WERI-Rb-1 (cell line): ENCODE data around the gene PRR18.
"Not testable (repeated sequence)": the region's sequence is repeated elsewhere in the genome, so short reads cannot be mapped to it uniquely, and the experiment has no call there.

Experiments used
- DNase-seq: peaks from one replicate; pipeline ENCODE4 v3.0.0-alpha.2; 2020
- H3K27ac ChIP-seq: fragments of 250-450 bp; sonication (Bioruptor Pico); 2 replicates; pipeline ENCODE4 v1.5.1; 2020; ENCODE audit warnings: mild to moderate bottlenecking, moderate library complexity
- H3K27me3 ChIP-seq: fragments of 250-450 bp; sonication (Bioruptor Pico); 2 replicates; pipeline ENCODE4 v1.5.1; 2021; ENCODE audit warnings: mild to moderate bottlenecking, low read depth, moderate library complexity; ENCODE audit not compliant: insufficient read depth, severe bottlenecking
- H3K36me3 ChIP-seq: fragments of 250-450 bp; sonication (Bioruptor Pico); 2 replicates; pipeline ENCODE4 v1.5.1; 2020; ENCODE audit warnings: mild to moderate bottlenecking, moderate library complexity
- H3K4me3 ChIP-seq: 2 replicates; pipeline ENCODE4 v1.5.1; 2011; ENCODE audit warnings: low read depth, mild to moderate bottlenecking, control low read depth, low read length
- H3K9me3 ChIP-seq: fragments of 250-450 bp; sonication (Bioruptor Pico); 2 replicates; pipeline ENCODE4 v1.5.1; 2021; ENCODE audit warnings: mild to moderate bottlenecking, moderate library complexity; ENCODE audit not compliant: severe bottlenecking
- TF ChIP-seq, protein P1 (sequence below): IDR thresholded peaks from 2 replicates; pipeline ENCODE4 v1.5.1; 2011; ENCODE audit warnings: low read depth, mild to moderate bottlenecking, control low read depth, inconsistent platforms, low read length

Gene PRR18

DNA sequence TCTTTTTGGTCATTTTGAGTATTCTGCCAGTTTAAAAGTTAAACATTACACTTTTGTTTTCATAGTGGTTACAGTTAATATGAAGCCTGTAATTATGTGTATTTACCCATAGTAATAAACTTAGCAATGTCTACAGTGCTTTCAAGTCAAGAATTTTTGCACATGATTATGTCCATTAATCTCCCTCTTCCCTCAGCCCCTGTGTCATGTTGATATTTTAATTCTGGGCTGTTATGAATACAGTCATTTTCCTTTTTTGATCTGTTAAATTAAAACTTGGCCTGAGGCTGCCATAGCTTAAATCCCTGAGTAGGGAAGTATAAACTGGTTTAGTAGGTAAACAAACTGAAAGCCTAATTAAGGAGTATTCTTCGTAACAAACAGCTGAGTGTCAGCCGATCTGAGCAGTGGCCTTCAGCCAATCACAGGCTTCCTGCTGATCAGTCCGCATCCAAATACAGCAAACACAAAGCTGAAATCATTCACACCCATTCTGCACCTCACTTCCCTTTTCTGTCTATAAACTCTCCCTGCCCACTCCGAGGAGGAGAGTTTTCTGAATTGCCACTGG, 43.6 kb upstream of the PRR18 start:
- H3K4me3 ChIP-seq = no peak overlapping the region
- H3K36me3 ChIP-seq = no peaks in the 10 kb centered on the region

DNA sequence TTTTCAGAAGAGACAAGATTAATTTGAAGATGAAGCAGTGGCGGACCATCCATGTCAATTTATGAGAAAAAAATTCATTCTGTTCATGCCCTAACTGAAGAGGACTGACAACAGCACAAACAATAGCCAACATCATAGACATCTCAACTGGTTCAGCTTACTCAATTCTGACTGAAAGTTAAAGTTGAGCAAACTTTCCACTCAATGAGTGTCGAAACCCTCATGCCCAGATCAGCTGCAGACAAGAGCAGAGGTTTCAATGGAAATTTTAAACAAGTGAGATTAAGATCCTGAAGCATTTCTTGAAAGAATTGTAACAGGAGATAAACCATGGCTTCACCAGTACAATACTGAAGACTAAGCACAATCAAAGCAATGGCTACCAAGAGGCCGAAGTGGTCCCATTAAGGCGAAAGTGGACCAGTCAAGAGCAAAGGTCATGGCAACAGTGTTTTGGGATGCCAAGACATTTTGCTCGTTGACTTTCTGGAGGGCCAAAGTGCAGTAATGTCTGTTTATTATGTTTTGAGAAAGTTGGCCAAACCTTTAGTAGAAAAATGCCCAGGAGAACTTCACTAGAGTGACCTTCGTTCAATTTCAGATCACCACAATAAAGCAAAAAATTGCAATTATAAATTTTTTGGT, 40.2 kb upstream of the PRR18 start:
- peaks cover 7% of the 10 kb centered on the region for H3K9me3 ChIP-seq
- DNase-seq = no peak
- TF ChIP-seq, protein P1, sequence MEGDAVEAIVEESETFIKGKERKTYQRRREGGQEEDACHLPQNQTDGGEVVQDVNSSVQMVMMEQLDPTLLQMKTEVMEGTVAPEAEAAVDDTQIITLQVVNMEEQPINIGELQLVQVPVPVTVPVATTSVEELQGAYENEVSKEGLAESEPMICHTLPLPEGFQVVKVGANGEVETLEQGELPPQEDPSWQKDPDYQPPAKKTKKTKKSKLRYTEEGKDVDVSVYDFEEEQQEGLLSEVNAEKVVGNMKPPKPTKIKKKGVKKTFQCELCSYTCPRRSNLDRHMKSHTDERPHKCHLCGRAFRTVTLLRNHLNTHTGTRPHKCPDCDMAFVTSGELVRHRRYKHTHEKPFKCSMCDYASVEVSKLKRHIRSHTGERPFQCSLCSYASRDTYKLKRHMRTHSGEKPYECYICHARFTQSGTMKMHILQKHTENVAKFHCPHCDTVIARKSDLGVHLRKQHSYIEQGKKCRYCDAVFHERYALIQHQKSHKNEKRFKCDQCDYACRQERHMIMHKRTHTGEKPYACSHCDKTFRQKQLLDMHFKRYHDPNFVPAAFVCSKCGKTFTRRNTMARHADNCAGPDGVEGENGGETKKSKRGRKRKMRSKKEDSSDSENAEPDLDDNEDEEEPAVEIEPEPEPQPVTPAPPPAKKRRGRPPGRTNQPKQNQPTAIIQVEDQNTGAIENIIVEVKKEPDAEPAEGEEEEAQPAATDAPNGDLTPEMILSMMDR = no peak
- no peak overlapping the region for H3K4me3 ChIP-seq
- no peaks in the 10 kb centered on the region for H3K36me3 ChIP-seq
- H3K27ac ChIP-seq = no peak overlapping the region
- no peaks in the 10 kb centered on the region for H3K27me3 ChIP-seq

More for the DNA sequence above, 43.6 kb upstream of the PRR18 start:
- DNase-seq = no peak
- no peaks in the 10 kb centered on the region for H3K27me3 ChIP-seq
- peaks cover 7% of the 10 kb centered on the region for H3K9me3 ChIP-seq
- TF ChIP-seq, protein P1 = no peak
- H3K27ac ChIP-seq = no peak overlapping the region

DNA sequence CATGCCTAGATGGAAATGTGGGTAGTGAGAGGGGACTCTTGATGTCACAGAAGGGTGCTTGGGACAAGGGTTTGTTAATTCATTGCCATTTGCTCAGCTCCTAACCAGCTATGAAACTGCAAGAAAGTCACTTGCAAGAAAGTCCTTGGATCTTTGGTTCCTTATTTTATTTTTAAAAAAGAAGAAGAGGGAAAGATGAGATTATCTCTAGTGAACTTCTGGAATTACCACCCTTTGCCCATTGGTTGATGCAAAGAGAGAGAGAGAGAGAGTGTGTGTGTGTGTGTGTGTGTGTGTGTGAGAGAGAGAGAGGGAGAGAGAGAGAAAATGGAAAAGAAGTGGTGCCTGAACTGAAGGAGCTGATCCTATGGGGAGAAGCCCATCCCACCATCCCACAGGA, 38.8 kb upstream of the PRR18 start:
- H3K9me3 ChIP-seq = peaks cover 7% of the 10 kb centered on the region
- no peak overlapping the region for H3K27ac ChIP-seq
- TF ChIP-seq, protein P1 = no peak
- H3K36me3 ChIP-seq = peaks cover 2% of the 10 kb centered on the region; the same call in 1 of the 2 replicates
- H3K4me3 ChIP-seq = no peak overlapping the region
- DNase-seq = no peak
- no peaks in the 10 kb centered on the region for H3K27me3 ChIP-seq

DNA sequence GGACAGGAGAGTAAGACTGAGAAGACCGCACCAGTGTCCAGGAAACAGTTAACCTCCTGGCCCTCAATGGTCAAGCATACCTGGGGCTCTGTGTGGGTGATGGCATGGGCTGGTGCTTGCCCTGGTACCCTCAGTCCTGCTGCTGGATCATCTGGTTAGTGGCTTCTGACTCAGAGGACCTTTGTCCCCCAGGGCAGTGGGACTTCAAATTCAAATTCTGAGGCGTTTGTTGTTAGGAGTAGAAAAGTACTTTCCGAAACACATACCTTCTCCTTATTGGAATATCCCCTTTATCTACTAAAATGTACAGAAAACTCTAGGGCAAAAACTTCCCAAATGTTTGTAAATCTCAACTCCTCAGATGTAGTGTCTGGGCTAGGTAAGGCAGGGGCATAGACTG, 38.3 kb upstream of the PRR18 start:
- H3K4me3 ChIP-seq = no peak overlapping the region
- no peak for DNase-seq
- H3K9me3 ChIP-seq = peaks cover 7% of the 10 kb centered on the region
- peaks cover 2% of the 10 kb centered on the region; the same call in 1 of the 2 replicates for H3K36me3 ChIP-seq
- TF ChIP-seq, protein P1 = no peak
- H3K27ac ChIP-seq = no peak overlapping the region
- no peaks in the 10 kb centered on the region for H3K27me3 ChIP-seq

- not testable (repeated sequence) for H3K9me3 ChIP-seq, DNase-seq, H3K4me3 ChIP-seq, H3K27ac ChIP-seq, H3K36me3 ChIP-seq, H3K27me3 ChIP-seq
Measured at GRCh38 chr6:166345672-166346071, 37.5 kb upstream of the PRR18 start.

DNA sequence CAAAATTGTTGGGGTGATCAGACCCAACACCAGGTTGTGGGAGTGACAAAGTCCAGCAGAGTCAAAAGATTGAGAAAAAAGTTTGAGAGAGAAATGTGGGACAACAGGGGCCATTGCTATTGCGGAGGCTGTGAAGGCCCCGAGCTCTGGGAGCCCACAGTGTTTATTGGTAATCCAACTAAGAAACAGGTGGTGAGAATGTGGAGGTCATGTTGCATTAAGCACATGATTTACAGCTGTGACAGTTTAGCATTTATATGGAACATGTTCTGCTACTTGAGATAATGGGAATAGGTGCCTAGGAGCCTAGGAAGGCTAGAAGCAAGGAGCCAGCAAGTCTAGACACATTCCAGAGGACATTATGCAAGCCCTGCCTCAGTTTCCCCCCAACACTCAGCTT, 36.7 kb upstream of the PRR18 start:
- not testable (repeated sequence) for H3K4me3 ChIP-seq, H3K27me3 ChIP-seq, H3K36me3 ChIP-seq, H3K9me3 ChIP-seq
- peak; percentile 36 for DNase-seq
- H3K27ac ChIP-seq = peak overlapping the region; percentile 43

DNA sequence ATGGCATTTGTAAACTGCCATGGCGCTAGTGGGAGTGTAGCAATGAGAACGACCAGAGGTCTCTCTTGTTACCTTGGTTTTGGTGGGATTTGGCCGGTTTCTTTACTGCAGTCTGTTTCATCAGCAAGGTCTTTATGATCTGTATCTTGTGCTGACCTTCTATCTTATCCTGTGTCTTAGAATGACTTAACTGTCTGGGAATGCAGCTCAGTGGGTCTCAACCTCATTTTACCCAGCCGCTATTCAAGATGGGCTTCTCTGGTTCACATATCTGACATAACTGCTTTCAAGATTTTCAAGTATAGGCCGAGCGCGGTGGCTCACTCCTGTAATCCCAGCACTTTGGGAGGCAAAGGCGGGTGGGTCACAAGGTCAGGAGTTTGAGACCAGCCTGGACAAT, 36.0 kb upstream of the PRR18 start:
- Histone ChIP-seq H3K9me3 (no peaks in the 10 kb centered on the region), H3K36me3 (peaks cover 14% of the 10 kb centered on the region), H3K27ac (peak overlapping the region; percentile 43; the same call in 1 of the 2 replicates), H3K27me3 (no peaks in the 10 kb centered on the region), H3K4me3 (no peak overlapping the region)
- TF ChIP-seq, protein P1 = no peak
- no peak for DNase-seq
